GM19438 (cell line): ENCODE data around the gene TAS2R1.
"Not testable (repeated sequence)": the region's sequence is repeated elsewhere in the genome, so short reads cannot be mapped to it uniquely, and the experiment has no call there.

Source experiments
- ATAC-seq: cut with Tn5 transposase; IDR thresholded peaks from one replicate; pipeline ENCODE4 v1.9.1; 2021; ENCODE audit warnings: low read depth; ENCODE audit not compliant: unreplicated experiment

The TAS2R1 gene

GRCh38 chr5:9623661-9624060 lies 6.5 kb downstream of the TAS2R1 start:
- ATAC-seq, result no peak

GRCh38 chr5:9622971-9623421 lies 7.2 kb downstream of the TAS2R1 start:
- ATAC-seq, result no peak

- ATAC-seq, result no peak
Measured at GRCh38 chr5:9621379-9621903, 8.7 kb downstream of the TAS2R1 start.

DNA sequence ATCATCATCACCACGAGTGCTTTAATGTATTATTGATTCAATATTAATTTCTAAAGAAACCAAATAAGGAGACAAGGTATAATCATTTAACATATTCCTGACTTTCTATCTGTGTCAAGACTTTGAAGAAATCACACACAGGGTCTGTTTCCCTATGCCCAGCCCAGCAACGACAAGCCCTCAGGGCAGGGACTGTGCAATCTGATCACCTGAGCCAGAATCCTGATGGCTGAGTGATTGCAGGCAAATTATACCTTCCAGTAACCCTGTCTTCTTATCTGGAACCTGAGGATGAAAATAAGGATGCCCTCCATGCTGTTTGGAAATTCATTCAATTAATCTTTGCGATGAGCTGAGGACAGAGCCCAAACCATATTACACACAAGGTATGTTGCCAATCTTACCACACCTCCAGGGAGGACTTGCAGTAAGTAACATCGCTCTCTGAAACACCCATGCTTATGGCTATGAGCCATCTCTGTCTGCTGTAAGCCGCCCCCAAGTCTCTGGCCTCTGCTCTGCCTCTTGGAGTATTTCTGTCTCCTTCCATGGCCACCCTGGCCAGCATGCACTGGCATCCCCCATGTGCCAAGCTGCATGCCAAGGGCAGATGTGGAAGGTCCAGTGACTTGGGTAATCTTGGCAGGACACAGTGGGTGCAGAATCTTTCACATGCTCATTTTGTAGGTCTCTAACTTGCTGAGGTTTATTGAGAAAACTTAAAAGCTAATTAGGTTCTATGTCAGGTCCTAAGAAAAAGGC lies 10.6 kb downstream of the TAS2R1 start:
- ATAC-seq, result no peak

GRCh38 chr5:9617739-9618504 lies 12.2 kb downstream of the TAS2R1 start:
- ATAC-seq, result no peak

GRCh38 chr5:9617221-9617620 lies 12.9 kb downstream of the TAS2R1 start:
- ATAC-seq, result no peak

GRCh38 chr5:9615331-9615730 lies 14.8 kb downstream of the TAS2R1 start:
- ATAC-seq, result no peak

DNA sequence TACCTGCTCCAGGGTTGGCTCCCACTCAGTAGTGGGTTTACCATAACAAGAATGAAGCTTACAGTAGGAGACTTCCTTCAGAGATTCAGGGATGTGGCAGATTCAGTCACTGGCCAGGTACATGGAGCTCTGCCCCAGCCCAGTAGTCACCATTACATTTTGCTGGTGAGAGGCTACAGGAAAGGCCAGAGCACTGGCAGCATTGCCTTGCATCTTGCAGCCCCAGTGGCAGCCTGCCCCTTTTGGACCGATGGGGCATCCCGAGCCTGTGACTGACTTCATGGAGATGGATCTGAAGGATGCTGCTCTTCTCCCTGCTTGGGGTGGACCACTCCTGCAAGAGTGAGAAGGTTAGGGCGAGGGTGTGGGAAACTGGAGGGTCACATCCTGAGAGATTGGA lies 16.8 kb downstream of the TAS2R1 start:
- no peak for ATAC-seq

DNA sequence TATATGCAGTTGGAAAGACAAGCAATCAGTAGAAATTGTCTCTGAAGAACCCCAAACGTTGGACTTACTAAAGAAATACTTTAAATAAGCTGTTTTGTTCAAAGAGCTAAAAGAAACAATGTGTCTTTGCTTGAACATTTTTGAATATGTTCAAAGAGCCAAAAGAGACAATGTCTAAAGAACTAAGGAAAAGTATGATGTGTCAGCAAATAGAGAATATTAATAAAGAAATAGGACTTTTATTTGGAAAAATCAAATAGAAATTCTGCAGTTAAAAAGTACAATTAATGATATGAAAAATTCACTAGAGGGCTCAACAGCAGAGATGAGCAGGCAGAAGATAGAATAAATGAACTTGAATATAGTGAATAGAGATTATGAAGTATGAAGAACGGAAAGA lies 19.2 kb downstream of the TAS2R1 start:
- no peak for ATAC-seq

DNA sequence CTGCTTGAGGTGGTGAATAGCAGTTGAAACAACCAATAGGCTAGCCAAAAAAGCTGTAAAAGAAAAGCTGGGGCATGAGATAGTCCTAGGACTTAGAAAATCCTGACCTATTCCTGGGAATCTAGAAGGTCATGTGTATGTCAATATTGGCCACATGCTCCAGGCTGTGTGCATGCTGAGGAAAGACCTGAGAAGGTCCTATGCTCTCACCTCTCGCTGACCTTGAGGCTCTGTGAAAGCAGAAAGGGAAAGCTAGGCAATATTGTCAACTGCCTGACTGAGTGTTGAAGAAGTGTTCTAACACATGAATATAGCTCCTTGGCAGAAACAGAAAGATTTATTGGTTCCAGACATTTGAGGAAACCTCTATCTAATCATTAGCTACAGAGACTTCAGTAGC lies 19.8 kb downstream of the TAS2R1 start:
- ATAC-seq, result no peak

- ATAC-seq, result no peak
Measured at GRCh38 chr5:9608093-9608492, 22.1 kb downstream of the TAS2R1 start.

DNA sequence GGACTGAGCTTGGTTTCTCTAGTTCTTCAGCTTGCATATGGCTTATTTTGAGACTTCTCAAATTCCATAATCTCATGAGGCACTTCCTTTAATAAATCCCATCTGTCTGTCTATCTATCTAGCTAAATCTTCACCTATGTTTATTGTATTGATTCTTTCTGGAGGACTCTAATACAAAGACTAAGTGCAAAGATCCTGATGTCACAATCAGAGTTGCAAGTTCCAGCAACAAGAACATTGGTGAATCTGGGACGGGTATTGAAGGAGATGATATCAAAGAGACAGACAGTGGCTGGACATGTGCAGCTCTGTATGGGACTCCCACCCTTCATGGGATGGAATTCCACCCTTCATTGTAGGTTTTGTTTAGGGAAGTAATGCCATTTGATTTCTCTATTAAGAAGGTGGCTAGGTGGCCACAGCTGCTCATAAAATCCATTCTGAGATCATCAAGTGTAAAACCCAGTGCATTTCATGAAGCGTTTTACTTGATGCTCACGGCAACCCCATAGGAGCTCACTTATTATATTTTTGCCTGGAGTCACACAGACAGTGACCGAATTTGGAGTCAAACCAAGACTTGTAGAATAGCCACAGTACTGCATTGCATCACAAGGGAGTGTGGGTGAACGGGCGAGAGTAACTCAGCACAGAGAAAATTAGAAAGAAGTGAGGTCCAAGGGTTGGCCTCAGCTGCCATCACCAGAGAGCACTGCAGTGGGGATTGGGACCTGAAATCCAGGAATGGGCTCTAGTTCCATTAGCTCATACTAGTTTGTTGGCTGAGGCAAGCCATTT lies 24.9 kb downstream of the TAS2R1 start:
- ATAC-seq, result no peak

DNA sequence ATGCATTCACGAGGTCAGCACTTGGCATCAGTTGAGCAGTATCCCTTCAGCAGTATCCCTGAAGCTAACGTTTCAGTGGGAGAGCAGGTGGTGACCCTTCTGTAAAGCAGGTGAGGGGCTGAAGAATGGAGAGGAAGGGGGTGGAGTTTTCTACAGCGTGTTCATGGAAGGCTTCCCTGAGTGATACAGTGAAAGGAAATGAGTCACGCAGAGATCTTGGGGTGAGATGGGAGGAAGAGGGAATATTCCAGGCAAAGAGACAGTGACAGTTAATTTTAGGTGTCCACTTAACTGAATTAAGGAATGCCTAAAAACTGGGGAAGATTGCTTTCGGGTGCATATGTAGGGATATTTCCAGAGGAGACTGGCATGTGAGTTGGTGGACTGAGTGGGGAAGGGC lies 25.7 kb downstream of the TAS2R1 start:
- no peak for ATAC-seq

- no peak for ATAC-seq
Measured at GRCh38 chr5:9601055-9601739, 29.0 kb downstream of the TAS2R1 start.

- ATAC-seq, result no peak
Measured at GRCh38 chr5:9599391-9599790, 30.8 kb downstream of the TAS2R1 start.

DNA sequence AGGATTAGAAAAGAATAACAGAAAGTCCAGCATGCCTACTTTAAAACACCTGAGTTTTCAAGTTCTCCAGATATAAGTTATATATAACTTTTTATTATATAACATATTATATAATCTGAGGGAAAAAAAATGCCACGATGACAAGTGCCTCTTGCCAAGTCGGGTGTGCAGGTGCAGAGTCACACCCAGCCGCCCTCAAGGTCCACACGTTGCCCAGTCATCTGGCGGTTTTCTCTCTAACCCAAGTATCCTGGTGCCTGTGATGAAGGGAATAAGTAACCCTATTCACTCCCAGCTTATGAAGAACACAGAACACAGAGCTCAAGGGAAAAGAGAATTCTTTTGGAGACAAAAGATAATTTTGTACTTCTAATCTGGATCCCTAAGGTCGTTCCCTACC lies 31.8 kb downstream of the TAS2R1 start:
- ATAC-seq, result not testable (repeated sequence)

- ATAC-seq, result not testable (repeated sequence)
Measured at GRCh38 chr5:9597322-9597721, 32.8 kb downstream of the TAS2R1 start.

DNA sequence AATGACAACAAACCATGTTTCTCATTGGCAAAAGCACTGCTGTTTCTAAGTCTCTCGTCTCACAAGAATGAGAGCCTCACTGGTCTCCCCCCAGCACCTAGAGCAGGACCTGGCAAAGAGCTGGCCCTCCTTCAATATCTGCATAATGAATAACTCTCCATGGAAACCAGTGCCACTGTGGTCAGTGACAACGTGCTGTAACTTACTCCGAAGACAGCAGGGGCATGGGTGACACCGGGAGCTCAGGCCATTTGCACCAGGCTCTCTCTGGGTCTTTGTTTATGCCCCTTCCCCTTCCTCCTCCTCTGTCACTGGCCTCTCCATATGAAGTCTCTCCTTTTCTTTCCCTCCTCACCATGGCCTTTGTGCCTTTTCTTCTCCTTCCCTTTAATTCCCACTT lies 33.3 kb downstream of the TAS2R1 start:
- no peak for ATAC-seq

DNA sequence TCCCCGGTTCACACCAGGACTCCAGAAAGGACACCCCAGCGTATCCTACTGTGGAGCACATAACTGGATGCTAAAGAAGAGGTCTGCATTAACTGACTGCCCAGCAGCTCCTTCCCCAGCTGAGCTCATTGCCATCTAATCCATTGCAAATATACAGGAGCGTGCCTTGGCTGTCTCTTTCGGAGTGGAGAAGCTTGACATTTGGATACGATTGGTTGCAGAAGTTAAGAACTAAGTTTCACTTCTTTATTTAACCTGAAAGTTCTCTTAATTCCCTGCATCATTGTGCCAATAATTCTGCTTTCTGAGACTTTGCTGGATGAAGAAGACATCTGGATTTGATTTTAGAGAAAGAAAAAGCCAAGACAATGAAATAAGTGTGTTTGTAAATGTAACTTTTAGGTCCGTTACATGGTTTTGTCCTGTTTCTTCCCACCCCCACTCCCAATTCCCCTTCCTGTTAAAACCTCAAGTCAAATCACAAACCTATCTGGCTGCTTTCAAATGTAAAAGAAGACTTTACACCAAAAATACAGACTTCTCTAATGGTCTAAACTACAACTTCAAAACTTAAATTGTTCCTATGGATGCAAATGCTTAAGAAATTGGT lies 33.9 kb downstream of the TAS2R1 start:
- no peak for ATAC-seq

GRCh38 chr5:9594913-9595312 lies 35.2 kb downstream of the TAS2R1 start:
- ATAC-seq, result no peak
